Left lung (tissue), 10 donors: ENCODE measurements around the gene TMEM51. TPM values are rescaled to one million over a fixed set of nuclear protein-coding genes. Genes with fewer than 3 reads are reported as not detected.

Experiments
- ATAC-seq: fragments of 200-7000 bp; cut with Tn5 transposase; one replicate; pipeline ENCODE4 v1.9.1; 2020; ENCODE audit warnings: moderate library complexity
- DNase-seq, 4 donors: peaks; one replicate each; pipeline ENCODE4 v3.0.0-alpha.2; 2013 to 2020
- H3K27ac ChIP-seq, 2 donors: fragments of 200-600 bp; sonication (generic) in 1 of 2; one replicate each; pipeline versions ENCODE4 v1.5.0 to v1.8.0; 2020 to 2021
- H3K27me3 ChIP-seq, 2 donors: fragments of 200-600 bp; sonication (generic) in 1 of 2; one replicate each; pipeline versions ENCODE4 v1.5.0 to v1.8.0; 2020 to 2021
- H3K36me3 ChIP-seq, 2 donors: fragments of 200-600 bp; sonication (generic) in 1 of 2; one replicate each; pipeline versions ENCODE4 v1.5.0 to v1.8.0; 2020 to 2021
- H3K4me1 ChIP-seq, 2 donors: fragments of 200-600 bp; one replicate each; pipeline ENCODE4 v1.8.0; 2021
- H3K4me3 ChIP-seq, 2 donors: fragments of 200-600 bp; sonication (generic) in 1 of 2; one replicate each; pipeline versions ENCODE4 v1.5.0 to v1.8.0; 2020 to 2021; ENCODE audit warnings: mild to moderate bottlenecking in 1 of 2
- H3K9me3 ChIP-seq, 2 donors: fragments of 200-600 bp; sonication (generic) in 1 of 2; one replicate each; pipeline versions ENCODE4 v1.5.0 to v1.8.0; 2020 to 2021
- intact Hi-C, 2 donors: fragments of 100-400 bp; cut with DNase I; formaldehyde crosslinking; loops; one replicate each; pipeline versions ENCODE4 v1.11.2 to v1.14.2; 2022
- polyA plus RNA-seq, 6 donors: library from polyadenylated mRNA; unstranded; fragments of 120-200 nt; gene quantifications; one replicate each; pipeline ENCODE4 v1.2.1, GENCODE V29; 2013; ENCODE audit not compliant: insufficient read length in 6 of 6
- total RNA-seq, 2 donors: library from RNA; stranded (reverse); fragmentation: NEBNext Ultra II Directional; extraction: Animal tissue kit (Norgen Biotek cat#: 25700); gene quantifications; one replicate each; pipeline ENCODE4 v1.2.1, GENCODE V29; 2021
- TF ChIP-seq, protein P1 (sequence below), 2 donors: fragments of 200-600 bp; sonication (generic) in 1 of 2; IDR thresholded peaks; one replicate each; pipeline versions ENCODE4 v1.5.0 to v1.8.0; 2021; ENCODE audit warnings: antibody characterized with exemption in 2 of 2
- donor health status: DM: no; HTN: yes; CAD: no.
- donor health status: DM: no; HTN: no; CAD: no.

Gene TMEM51
- total and polyA plus RNA-seq, 8 donors, result 10.6 to 17.9 (median 15.7) TPM

DNA sequence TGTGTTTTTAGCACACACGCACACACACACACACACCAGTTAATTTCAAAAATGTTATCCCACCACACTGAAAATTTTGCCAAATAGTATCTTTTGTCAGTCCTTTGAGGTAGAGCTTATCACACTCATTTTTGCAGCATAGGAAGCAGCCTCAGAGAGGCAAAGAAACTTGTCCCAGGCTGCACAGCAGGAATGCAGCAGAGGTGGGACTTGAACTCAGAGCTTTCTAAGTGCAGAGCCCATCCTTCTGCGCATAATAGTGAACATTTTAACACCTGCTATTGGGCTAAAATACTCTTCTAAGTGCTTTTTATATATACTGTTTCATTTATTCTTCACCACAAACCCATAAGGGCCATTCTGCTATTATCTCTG, 108.4 kb downstream of the TMEM51 start:
- no peak for DNase-seq
- ATAC-seq, result no peak
- intact Hi-C loops, result loop anchor here in 1 of 2 donors (10.0 kb wide), 1 partner anchor 107 kb away; the partner anchor contains the start of gene TMEM51
- Histone ChIP-seq H3K27me3 (no peaks in the 10 kb centered on the region), H3K27ac (peak overlapping the region; percentile 71 to 85), H3K4me3 (peak overlapping the region in 1 of 2 donors; percentile 4), H3K36me3 (no peaks in the 10 kb centered on the region), H3K4me1 (peaks cover 11 to 59% of the 10 kb centered on the region in 2 donors), H3K9me3 (peaks cover 0 to 6% of the 10 kb centered on the region in 2 donors)
- TF ChIP-seq, protein P1, sequence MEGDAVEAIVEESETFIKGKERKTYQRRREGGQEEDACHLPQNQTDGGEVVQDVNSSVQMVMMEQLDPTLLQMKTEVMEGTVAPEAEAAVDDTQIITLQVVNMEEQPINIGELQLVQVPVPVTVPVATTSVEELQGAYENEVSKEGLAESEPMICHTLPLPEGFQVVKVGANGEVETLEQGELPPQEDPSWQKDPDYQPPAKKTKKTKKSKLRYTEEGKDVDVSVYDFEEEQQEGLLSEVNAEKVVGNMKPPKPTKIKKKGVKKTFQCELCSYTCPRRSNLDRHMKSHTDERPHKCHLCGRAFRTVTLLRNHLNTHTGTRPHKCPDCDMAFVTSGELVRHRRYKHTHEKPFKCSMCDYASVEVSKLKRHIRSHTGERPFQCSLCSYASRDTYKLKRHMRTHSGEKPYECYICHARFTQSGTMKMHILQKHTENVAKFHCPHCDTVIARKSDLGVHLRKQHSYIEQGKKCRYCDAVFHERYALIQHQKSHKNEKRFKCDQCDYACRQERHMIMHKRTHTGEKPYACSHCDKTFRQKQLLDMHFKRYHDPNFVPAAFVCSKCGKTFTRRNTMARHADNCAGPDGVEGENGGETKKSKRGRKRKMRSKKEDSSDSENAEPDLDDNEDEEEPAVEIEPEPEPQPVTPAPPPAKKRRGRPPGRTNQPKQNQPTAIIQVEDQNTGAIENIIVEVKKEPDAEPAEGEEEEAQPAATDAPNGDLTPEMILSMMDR (IDR thresholded peaks at IDR 0.05), result no peak

DNA sequence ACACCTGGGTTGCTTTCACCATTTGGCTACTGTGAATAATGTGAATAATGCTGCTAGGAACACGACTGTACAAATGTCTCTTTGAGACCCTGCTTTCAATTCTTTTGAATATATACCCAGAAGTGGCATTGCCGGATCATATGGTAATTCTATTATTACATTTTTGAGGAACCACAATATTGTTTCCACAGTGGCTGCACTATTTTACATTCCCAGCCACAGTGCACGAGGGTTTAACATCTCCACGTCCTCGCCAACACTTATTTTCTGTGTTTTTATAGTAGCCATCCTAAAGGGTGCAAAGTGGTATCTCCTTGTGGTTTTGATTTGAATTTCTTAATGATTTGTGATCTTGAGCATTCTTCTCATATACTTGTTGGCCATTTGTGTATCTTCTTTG, 109.2 kb downstream of the TMEM51 start:
- TF ChIP-seq, protein P1 (IDR thresholded peaks at IDR 0.05), result no peak
- H3K27ac ChIP-seq, result peak overlapping the region; percentile 71 to 85
- no peak for ATAC-seq
- H3K9me3 ChIP-seq, result peaks cover 0 to 6% of the 10 kb centered on the region in 2 donors
- no peaks in the 10 kb centered on the region for H3K27me3 ChIP-seq
- intact Hi-C loops, result loop anchor here in 1 of 2 donors (10.0 kb wide), 1 partner anchor 108 kb away; the partner anchor contains the start of gene TMEM51
- H3K36me3 ChIP-seq, result no peaks in the 10 kb centered on the region
- no peak overlapping the region for H3K4me3 ChIP-seq
- no peak for DNase-seq
- peaks cover 11 to 54% of the 10 kb centered on the region in 2 donors for H3K4me1 ChIP-seq

DNA sequence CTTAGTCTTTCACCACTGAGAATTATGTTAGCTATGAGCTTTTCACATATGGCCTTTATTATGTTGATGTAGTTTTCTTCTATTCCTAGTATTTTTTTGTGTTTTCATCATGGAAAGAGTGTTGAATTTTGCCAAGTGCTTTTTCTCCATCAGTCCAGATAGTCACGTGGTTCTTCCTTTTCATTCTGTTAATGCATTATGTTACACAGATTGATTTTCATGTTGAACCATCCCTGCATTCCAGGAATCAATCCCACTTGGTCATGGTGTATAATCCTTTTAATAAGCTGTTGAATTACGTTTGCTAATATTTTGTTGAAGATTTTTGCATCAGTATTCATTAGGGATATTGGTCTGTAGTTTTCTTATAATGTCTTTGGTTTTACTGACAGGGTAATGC, 111.2 kb downstream of the TMEM51 start:
- intact Hi-C loops, result loop anchor here in 1 of 2 donors (10.0 kb wide), 1 partner anchor 110 kb away; the partner anchor contains the start of gene TMEM51
- no peak for DNase-seq
- no peak overlapping the region for H3K4me3 ChIP-seq

More for the DNA sequence above, 111.2 kb downstream of the TMEM51 start:
- Histone ChIP-seq H3K27ac (no peak overlapping the region), H3K4me1 (peaks cover 11 to 34% of the 10 kb centered on the region in 2 donors), H3K27me3 (no peaks in the 10 kb centered on the region), H3K9me3 (peaks cover 0 to 6% of the 10 kb centered on the region in 2 donors), H3K36me3 (no peaks in the 10 kb centered on the region)
- TF ChIP-seq, protein P1 (IDR thresholded peaks at IDR 0.05), result no peak
- ATAC-seq, result no peak

Other genes with a start within 250 kb of the TMEM51 start
- 1 to 10 TPM; 1.4 to 8.5 TPM for gene FHAD1, start 93.5 kb downstream of the TMEM51 start, total RNA-seq
- 1 to 10 TPM; 1.1 to 5.2 (median 3.9) TPM for gene FHAD1, start 93.5 kb downstream of the TMEM51 start, polyA plus RNA-seq